GM19099 (cell line): ENCODE measurements around the gene SH2D4B.

Experiments used
- POLR2A ChIP-seq: IDR thresholded peaks from 3 replicates; pipeline ENCODE4 v1.6.1; 2011; ENCODE audit warnings: low read depth; ENCODE audit not compliant: insufficient read length; ENCODE audit errors: extremely low read depth

SH2D4B gene

DNA sequence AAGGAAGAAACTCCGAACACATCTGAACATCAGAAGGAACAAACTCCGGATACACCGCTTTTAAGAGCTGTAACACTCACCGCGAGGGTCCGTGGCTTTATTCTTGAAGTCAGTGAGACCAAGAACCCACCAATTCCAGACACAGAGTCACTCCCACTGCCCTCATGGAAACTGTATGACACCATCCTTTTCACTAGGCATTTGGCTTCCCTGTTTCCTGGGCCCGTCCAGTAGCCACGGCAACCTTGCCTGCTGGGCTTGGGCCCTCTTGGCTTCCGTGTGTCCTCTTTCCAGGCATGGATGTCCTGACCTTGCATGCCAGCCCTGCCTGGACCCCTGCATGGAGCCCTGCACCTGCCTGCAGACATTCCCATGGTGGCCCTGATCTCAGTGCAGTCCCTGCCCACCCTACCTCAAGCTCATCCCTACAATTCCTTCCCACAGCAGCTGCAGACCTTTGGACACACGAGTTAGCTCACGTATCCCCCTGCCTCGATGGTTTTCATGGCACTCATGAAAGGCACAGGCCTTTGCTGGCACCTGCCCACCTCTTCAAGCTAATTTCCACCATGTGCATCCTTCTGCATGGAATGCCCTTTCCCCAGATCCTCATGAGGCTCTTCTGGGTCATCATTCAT, 6.7 kb downstream of the SH2D4B start:
- no peak for TF ChIP-seq POLR2A

DNA sequence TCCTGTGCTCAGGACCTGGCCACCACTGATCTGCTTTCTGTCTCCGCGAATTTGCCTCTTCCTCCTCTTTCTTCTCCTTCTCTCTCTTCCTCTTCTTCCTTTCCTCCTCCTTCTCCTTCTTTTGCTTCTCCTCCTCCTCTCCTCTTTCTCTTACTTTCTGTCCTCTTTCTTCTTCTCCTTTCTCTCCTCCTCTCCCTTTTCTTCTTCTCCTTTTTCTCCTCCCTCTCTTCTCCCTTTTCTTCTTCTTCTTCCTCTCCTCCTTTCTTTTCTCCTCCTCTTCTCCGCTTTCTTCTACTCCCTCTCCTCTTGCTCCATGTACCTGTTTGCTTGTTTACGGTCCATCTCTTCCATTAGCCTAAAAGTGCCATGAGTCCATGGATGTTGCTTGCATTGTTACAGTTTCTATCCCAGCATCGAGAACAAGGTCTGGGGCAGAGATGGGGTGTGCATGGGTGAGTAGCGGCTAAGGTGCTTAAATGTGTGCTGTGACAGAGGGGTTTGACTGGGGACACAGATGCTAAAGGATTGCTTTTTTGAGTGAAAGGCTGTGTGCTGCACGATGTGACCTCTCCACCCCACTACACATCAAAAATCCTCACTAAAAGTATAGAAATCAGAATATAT, 7.7 kb downstream of the SH2D4B start:
- TF ChIP-seq POLR2A, result no peak

DNA sequence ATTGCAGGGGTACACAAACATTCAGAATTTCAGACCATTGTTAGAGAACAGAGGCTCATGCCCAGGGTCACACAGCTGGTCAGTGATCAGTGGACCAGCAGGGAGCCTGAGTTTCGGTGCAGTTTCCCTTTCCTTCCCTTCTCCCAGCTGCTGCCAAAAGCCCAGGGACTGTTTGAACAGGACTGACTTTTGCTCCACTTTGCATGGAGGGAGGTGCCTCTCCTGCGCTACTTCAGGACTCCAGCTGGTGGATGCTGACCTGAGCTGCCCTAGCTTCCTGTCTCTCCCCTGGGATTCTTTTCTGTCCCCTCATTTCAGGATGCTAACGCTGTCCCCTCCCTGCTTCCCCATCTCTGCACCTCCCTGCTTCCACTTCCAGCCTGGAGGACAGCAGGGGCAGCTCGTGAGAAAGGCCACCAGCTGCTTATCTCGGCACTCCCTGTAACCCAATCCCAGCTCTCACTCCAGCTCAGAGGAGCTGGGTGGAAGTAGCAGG, 14.5 kb downstream of the SH2D4B start:
- no peak for TF ChIP-seq POLR2A

DNA sequence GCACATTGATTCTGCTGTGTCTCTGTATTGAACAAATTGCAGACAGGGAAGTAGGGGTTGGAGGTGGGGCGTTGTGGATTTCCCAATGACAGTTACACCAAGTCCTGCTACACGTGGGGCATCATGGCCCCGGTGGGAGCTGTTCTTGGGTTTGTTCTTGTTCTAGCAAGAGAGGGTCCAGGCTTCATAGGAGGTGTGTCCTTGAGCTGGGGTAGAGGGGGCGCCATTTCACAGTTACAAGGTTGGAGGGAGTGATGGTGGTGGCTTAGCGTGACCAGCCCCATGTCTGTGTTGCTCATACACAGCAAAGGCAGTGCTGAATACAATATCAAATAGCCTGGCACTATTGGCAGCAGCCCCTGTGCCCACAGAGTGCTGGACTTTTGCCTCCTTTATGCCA, 15.7 kb downstream of the SH2D4B start:
- no peak for TF ChIP-seq POLR2A

DNA sequence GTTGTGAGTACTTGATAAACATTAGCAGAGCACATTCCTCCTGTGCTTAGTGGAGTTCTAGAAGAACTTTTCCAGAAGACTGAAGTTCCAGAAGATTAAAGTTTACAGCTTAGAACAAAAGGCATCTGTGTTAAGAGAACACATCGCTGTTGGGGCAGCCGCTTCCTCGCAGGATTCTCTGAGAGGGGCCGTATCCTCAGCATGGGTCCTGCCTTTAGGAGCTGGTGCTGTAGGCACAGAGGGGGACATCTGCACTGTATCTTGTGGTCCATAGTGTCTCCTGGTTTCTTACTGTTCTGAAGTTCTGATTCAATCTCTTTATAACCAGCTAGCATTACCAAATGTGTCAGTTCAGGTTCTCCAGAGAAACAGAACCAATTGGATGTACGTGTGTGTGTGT, 16.3 kb downstream of the SH2D4B start:
- TF ChIP-seq POLR2A, result no peak

DNA sequence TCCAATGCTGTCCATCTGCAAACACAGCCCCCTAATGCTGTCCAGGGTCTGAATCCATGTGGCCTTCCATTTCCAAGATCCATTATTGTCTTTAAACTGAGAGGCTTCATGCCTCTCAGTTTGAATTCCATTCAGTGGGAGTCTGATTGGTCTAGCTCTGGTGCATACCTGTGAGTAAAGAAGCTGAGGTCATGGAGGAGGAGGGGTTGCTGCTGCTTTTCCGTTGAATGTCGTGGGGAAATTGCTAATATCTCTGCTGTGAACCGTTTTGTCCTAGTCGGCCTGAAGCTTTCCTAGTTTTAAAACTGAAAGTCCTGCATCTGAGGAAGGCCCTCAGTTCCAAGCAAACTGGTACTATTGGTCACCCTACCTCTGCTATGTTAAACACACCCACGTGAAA, 17.7 kb downstream of the SH2D4B start:
- TF ChIP-seq POLR2A, result no peak

DNA sequence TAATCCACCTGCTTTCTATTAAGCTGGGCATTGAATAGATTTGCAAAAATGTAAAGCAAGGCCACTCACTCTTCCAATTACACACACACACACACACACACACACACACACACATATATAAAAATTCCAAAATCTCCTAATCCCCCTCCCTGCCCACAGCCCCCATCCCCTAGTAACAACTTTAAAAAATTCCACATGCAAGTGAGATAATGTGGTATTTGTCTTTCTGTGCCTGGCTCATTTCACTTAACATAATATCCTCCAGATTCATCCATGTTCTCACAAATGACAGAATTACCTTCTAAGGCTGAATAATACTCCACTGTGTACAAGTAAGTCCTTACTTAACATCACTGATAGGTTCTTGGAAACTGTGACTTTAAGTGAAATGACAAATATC, 24.2 kb downstream of the SH2D4B start:
- TF ChIP-seq POLR2A, result no peak

DNA sequence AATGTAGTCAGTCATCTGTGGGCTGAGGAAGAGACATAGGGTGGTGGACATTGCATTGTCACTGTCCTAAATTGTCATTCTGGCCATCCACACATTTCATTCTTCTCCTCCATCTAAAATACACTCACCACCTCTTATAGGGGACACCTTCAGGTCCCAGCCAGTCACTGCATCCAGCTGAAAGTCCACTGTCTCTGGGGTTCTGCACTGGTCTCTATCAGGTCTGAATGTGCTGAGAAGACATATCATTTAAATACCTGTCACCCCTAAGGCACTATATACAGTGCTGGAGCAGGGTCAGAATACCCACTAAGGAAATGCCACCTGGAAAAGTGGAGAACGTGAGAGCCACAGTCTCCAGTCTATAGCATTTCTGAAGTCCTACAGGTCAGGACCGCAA, 29.6 kb downstream of the SH2D4B start:
- TF ChIP-seq POLR2A, result no peak

DNA sequence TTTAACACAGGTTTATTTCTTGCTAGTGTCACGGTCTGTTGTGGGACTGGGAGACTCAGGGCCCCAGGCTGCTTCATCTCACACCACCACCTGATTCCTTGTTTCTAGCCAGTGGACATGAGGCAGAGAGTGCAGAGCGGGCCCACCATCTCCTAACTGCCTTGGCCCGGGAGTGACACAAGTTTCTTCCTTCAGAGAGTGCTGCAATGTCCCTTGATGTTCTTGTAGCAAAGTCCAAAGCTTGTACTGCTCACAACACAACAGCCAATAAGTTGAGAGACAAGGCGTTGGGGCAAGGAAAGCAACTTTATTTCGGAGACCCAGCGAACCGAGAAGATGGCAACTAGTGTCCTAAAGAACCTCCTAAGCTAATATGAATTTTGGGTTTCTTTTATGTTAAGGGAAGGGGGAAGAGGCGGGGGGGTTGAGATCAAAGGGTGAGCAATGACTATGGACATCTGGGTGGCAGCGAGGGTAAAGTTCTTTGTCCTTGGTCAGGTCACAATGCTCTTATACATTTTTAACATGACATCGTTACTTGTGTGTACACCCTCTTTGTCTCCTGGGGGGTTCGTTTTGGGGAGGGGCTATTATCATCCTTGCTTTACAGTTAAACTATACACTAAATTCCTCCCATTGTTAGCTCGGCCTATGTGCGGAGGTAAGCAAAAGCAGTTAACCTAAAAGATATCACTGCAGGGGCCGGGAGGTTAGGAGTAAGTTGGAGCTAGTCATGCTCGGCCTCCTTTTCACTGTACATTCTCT, 31.6 kb downstream of the SH2D4B start:
- no peak for TF ChIP-seq POLR2A

DNA sequence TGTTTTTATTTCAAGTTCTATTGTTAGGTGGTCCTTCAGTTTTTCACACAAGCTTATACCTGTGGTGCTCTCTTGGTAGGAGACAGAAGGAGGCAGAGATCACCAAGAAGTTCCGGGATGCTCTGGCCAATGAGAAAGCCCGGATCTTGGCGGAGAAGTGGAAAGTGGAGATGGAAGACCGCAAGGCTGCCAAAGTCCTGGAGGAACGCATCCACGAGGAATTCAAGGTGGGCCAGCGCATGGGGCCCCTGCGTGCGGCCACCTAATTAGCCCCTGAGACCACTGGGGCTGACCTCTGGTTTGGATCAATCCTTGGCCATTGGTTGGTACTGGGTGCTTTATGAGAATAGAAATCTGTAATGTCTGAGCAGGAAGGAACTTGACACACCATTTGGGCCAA, 33.6 kb downstream of the SH2D4B start:
- no peak for TF ChIP-seq POLR2A

DNA sequence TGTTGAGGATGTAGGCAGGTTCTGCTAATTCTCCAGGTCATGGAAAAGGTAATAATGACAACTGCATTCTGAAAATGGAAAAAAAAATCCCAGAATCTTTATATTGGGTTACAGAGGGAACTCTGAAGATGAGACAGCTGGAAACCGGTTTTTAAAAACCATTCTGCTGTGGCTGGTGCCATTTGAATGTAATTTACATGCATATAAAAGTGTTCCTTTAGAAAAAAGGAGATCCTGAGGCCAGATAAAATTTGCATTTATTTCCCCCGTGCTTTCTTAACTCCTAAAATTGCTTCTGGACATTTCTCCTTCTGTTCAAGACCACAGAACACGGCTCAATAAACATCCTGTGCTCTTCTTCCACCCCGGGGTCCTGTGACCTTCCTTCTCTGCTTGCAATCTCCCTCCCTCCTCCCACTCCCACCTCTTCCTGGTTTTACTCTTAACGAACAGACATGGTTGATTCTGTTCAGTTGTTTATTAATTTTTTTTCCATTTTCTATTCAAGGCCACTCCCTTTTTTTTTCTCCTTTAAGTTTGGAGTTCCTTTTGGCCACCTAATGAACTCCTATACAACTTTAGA, 41.6 kb downstream of the SH2D4B start:
- TF ChIP-seq POLR2A, result no peak

DNA sequence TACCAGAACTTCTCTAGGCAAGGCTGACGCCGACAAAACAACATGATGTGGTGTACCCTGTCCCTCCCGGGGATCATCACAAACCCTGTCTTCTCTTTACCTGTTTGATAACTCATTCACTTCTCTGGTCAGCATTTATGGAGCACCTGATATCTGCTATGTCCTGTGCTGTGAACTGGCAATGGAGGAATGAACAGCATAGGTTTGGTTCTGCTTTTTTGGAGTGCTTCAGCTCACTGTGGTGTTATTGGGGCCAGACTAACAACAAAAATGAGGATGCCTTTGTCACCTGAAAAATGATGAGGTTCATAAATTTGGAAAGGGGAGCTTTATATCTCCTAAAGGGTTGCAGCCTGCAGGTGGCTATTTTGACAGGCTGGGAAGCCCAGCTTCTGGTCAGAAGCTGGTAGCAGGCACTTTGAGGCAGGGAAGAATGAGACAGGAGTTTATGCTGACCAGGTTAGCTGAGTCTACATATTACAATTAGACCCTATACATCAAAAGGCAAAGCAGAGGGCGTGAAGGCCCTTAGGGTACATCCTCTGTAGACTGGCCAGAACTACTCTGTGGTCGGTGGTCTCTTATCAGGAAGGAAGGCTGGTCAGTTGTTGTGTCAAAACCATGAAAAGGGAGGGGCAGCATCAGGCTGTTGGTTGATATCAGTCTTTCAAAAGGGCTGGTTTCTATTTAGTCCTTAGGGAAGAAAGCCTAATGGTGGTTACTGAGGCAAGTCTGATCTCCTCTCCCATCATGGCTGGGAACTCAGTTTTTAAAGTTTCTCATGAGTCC, 42.3 kb downstream of the SH2D4B start:
- no peak for TF ChIP-seq POLR2A

DNA sequence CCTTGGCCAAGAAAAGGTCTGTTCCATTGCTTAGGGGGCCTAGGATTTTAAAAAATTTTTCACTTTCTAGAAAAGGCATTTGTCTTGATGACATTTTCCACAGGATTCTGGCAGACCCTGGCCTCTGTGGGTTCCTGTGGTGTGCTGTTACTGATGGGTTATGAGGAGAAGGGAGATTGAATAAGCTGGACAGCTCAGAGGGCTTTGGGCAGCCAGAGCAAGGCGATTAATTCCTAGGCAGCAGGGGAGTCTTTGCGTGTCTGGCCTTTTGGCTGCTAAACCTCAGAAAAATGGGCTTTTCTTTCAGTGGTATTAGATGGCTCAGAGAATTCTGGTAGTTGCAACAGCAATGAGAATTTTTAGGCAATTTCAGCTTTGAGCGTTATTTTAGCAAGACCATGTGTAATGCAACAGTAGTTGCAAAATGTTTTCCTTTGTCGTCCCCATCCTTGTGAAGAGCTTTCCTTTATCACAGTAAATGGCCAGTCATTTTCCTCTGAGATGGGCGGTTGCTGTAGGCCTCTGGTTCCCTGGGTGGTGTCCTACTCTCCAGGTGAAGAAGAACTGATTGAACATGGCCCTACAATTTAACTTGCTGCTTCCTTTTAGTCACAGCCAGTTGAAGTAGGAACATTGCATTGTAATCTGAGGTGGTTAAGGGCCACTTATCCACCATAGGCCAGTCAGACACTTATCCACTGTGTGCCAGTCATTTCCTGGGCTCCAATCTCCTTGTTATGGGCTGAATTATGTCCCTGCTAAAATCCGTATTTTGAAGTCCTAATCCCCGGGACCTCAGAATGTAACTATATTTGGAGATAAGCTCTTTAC, 43.2 kb downstream of the SH2D4B start:
- TF ChIP-seq POLR2A, result no peak

DNA sequence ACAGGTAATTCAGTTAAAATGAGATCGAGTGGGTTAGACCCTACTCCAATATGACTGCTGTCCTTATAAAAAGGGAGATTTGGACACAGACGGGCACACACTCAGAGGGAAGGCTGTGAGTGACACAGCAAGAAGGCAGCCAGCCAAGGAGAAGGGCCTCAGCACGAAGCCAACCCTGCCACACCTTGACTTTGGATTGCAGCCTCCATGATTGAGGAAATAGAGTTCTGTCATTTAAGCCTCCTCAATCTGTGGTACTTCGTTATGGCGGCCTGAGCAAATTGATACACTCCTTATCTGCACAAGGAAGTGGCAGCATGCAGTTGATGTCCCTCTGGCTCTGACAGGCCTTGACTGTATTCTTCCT, 43.8 kb downstream of the SH2D4B start:
- TF ChIP-seq POLR2A, result no peak
